Activated CD8-positive, alpha-beta memory T cell treated with anti-CD3 and anti-CD28 coated beads, Interleukin-2, amount 50 U/mL, for 1 hour (primary cell): ENCODE results near the gene UBD.

Experiments
- DNase-seq: peaks from one replicate; pipeline ENCODE4 v3.0.0-alpha.2; 2020; ENCODE audit errors: extremely low read depth

Gene UBD

GRCh38 chr6:29561091-29561490 is 1.6 kb upstream of the UBD start:
- DNase-seq: no peak

- no peak for DNase-seq
These were observed 973 bp downstream of the UBD start for GRCh38 chr6:29558439-29559079.

- no peak for DNase-seq
These were observed 2.2 kb downstream of the UBD start for GRCh38 chr6:29557320-29557719.

- no peak for DNase-seq
These were observed 4.8 kb downstream of the UBD start for GRCh38 chr6:29554764-29555163.

- DNase-seq: no peak
These were observed 6.1 kb downstream of the UBD start for GRCh38 chr6:29553268-29554057.

- DNase-seq: no peak
These were observed 7.0 kb downstream of the UBD start for GRCh38 chr6:29552512-29553051.

- no peak for DNase-seq
These were observed 12.0 kb downstream of the UBD start for GRCh38 chr6:29547573-29547972.

GRCh38 chr6:29537714-29538403 is 21.7 kb downstream of the UBD start:
- DNase-seq: no peak

GRCh38 chr6:29532320-29532951 is 27.1 kb downstream of the UBD start:
- DNase-seq: no peak

GRCh38 chr6:29531668-29532067 is 27.9 kb downstream of the UBD start:
- no peak for DNase-seq

GRCh38 chr6:29530671-29531310 is 28.7 kb downstream of the UBD start:
- no peak for DNase-seq

- no peak for DNase-seq
These were observed 29.6 kb downstream of the UBD start for GRCh38 chr6:29529956-29530355.

GRCh38 chr6:29528988-29529560 is 30.5 kb downstream of the UBD start:
- no peak for DNase-seq

- DNase-seq: no peak
These were observed 31.1 kb downstream of the UBD start for GRCh38 chr6:29528300-29528931.

- DNase-seq: no peak
These were observed 32.0 kb downstream of the UBD start for GRCh38 chr6:29527564-29527963.

GRCh38 chr6:29527126-29527525 is 32.4 kb downstream of the UBD start:
- no peak for DNase-seq

- no peak for DNase-seq
These were observed 34.3 kb downstream of the UBD start for GRCh38 chr6:29525311-29525639.

- no peak for DNase-seq
These were observed 34.9 kb downstream of the UBD start for GRCh38 chr6:29524444-29525310.

GRCh38 chr6:29524044-29524443 is 35.5 kb downstream of the UBD start:
- no peak for DNase-seq

- no peak for DNase-seq
These were observed 37.3 kb downstream of the UBD start for GRCh38 chr6:29522227-29522626.
